ENCODE measurements around the gene MAPK4.
"Not testable (repeated sequence)": the region's sequence is repeated elsewhere in the genome, so short reads cannot be mapped to it uniquely, and the experiment has no call there.

- not testable (repeated sequence) for TF ChIP-seq SUZ12 (IDR thresholded peaks at IDR 0.05; ENCODE audit: extremely low read depth, insufficient read depth, insufficient read length); YY1 (IDR thresholded peaks at IDR 0.05; ENCODE audit: insufficient read depth, insufficient read length)
Observed at GRCh38 chr18:50562258-50562657, 2.4 kb downstream of the MAPK4 start.

Data from NT2/D1 (cell line).